Measurements from ENCODE around the gene DYNLRB1.
"Not testable (repeated sequence)": the region's sequence is repeated elsewhere in the genome, so short reads cannot be mapped to it uniquely, and the experiment has no call there.

DYNLRB1 gene

DNA sequence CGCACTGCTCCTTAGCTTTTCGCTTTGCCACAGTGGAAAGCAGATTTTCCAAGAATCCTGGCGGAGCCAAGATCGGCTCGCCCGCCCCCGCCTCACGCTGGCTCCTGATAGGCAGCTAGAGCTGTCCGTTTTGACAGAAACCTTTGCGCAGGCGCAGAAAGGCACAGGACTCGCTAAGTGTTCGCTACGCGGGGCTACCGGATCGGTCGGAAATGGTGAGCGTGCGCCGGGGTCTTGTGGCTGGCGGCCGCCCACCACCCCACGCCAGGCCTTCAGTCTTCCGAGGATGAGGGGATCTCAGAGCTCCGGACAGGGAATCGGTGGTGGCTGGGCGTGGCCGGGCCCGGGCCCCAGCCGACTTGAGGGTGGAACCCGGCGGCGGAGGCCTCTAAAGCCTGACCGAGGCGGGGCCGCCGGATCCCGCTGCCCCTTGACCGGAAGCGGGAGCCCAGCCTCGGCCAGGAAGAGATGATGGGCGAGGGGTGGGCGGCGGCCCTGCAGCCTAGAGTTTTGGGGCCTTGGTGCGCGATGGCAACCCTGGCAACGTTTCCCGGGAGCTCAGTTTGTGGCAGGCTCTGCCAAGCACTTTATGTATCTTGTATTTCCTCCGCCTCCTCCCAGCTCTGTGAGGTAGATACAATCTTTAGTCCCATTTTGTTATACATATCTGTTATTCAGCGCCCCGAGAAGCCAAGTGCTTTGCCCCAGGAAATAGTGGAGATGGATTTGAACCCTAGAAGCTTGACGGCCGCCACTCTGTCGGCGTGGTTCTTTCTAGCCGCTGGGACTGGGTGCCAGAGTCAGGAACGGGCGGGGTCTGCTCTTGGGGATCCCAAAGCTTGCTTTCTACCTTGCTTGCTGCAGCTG, at the start of gene DYNLRB1:
Gene DYNLRB1, plus strand, starts transcription at position 176 of the 867 bp plus-strand sequence. Its CDS starts 37 bp downstream, at position 213.
- DNase-seq (ENCODE audit: low read depth in 1 of 2, low spot score in 1 of 2), result peak; percentile 88 to 92

DNA sequence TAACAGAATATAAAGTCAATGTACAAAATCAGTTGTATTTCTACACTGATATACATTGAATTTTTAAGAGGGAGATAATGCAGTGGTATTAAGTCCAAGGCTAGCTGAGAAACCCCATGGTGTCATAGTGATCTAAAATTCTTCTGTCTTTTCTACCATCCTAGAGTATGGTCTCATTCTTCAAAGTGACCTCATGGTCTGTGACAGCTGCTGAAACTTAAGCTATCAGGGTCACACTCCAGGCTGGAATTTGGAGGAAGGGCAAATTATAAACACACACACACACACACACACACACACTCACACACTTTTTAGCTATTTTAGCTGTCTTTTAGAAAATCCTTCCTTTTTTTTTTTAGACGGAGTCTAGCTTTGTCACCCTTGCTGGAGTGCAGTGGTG, 47.3 kb upstream of the DYNLRB1 start:
- DNase-seq (ENCODE audit: low read depth in 1 of 2, low spot score in 1 of 2), result no peak

DNA sequence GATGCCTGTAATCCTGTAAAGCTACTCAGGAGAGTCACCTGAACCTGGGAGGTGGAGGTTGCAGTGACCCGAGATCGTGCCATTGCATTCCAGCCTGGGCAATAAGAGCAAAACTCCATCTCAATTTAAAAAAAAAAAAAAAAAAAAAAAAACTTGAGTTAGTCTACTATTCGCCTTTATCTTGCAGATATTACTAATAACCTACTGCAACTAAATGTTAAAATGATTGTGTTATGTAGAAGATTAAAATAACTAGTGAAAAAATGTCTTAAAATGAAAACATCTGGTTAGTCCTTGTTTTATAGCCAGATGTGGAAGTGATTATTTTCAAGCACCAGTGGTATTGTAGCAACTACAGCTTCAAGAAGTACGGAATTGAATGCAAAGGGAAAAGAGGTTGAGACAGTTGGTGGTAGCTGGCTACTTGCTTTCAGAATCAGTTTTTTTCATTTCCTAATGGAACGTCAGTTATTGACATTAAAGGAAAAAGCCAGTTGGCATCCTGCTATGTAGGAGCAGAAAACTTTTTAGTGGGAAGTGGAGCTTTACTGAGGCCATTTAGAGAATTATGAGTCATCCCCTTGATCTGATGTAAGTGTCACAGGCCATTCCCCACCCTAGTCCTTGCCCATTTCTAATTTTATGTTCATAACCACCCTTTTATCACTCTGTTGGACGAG, 43.8 kb upstream of the DYNLRB1 start:
- no peak for DNase-seq (ENCODE audit: low read depth in 1 of 2, low spot score in 1 of 2)

DNA sequence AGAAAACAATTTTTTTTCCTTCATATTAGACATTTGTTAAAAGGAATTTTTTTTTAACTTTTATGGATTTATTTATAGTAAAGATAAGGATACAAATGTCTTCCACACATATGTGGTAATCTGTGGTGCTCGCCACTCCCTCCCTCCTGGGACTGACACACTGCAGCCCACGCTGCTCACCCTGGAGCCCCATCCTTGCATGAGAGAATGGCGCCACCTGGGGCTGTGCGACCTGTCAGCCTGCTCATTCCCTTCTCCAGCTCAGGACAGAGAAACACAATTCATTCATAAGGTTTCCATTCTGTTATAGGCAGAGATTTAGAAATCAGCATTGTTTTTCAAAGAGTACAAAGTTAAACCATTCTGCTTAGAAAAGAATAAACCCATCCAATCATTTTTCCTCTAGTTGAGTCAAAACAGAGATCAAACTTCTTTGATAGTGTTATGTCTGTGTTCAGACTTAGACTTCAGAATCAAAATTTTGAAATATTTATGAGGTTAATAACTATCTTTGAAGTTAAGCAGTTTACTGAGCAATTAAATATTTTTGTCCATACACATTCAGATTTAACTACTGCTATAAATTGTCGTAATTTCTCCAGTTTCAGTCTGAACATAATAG, 42.8 kb upstream of the DYNLRB1 start:
- no peak for DNase-seq (ENCODE audit: low read depth in 1 of 2, low spot score in 1 of 2)

DNA sequence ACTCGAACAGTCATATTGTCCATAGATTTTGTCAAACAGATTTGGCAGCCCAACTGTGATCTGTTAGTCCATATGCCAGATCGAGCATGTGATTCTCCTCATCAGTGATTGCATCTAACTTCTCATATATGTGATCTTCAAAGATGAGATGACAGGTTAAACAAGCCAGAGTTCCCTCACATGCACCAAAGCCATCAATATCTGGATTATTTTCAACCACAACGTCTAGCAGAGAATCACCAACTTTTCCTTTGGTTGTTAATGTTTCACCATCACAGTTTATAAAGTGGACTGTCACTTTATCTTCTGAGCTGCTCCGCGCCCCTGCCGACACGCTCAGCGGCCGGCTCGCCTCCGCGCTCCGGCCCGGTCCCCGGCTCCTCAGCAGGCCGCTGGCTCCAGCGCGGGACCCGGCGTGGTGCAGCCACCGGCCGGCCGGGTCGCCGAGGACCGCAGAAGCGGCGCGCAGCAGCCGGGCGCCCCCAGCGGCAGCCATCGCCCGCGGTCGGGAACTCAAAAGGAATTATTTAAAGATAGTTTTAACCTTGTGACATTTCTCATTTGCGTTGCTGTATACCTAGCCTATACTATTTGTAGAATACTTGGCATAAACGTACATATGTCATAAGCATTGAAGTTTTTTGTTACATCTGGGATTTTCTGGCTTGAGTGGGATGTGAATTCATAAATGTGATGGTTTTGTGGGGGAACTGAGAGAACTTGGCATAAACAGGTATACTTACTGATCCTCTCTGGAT, 40.1 kb upstream of the DYNLRB1 start:
- no peak for DNase-seq (ENCODE audit: low read depth in 1 of 2, low spot score in 1 of 2)

DNA sequence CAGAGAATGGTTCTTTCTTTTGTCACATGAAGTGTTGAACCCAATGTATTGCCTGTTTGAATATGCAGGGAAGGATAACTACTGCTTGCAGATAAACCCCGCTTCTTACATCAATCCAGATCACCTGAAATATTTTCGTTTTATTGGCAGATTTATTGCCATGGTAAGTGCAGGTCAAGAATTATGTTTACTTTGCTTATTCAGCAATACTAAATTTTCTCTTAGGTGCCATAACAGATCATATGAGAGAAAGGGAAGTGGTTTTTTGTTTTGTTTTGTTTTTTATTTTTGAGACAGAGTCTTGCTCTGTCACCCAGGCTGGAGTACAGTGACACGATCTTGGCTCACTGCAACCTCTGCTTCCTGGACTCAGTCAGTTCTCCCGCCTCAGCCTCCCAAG, 36.6 kb upstream of the DYNLRB1 start:
- no peak for DNase-seq (ENCODE audit: low read depth in 1 of 2, low spot score in 1 of 2)

DNA sequence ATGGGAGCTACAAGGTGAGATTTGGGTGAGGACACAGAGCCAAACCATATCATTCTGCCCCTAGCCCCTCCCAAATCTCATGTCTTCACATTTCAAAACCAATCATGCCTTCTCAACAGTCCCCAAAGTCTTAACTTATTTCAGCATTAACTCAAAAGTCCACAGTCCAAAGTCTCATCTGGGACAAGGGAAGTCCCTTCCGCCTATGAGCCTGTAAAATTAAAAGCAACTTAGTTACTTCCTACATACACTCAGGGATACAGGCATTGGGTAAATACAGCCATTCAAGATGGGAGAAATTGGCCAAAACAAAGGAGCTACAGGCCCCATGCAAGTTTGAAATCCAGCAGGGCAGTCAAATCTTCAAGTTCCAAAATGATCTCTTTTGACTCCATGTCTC, 34.1 kb upstream of the DYNLRB1 start:
- DNase-seq (ENCODE audit: low read depth in 1 of 2, low spot score in 1 of 2), result not testable (repeated sequence)

DNA sequence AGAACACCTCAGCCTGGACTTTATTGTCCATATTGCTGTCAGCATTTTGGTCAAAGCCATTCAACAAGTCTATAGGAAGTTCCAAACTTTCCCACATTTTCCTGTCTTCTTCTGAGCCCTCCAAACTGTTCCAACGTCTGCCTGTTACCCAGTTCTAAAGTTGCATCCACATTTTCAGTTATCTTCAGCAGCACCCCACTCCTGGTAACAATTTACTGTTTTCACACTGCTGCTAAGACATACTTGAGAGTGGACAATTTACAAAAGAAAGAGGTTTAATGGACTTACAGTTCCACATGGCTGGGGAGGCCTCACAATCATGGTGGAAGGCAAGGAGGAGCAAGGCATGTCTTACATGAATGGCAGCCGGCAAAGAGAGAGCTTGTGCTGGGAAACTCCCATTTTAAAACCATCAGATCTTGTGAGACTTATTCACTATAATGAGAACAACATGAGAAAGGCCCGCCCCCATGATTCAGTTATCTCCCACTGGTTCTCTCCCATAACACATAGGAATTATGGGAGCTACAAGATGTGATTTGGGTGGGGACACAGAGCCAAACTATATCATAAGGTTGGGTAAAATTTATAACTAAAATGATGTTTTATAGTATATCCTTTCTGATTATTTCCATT, 32.5 kb upstream of the DYNLRB1 start:
- not testable (repeated sequence) for DNase-seq (ENCODE audit: low read depth in 1 of 2, low spot score in 1 of 2)

DNA sequence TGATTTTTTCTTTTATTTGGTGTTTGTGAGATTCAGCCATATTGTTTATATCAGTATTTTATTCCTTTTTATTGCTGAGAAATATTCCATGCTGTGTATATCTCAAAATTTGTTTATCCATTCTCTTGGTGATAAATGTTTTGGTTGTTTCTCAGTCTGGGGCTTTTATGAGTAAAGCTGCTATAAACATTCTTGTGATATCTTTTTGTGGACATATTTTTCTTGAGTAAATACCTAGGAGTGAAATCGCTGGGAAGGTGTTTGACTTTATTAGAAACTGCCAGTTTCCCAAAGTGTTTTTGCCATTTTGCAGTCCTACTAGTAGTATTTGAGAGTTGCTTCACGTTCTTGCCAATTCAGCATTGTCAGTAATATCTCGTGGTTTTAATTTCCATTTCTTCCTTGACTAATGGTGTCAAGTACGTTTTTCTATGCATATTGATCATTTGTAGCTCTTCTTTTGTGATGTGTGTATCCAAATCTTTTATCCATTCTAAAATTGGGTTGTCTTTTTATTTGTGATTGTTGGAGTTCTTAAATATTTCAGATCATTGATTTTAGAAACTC, 31.1 kb upstream of the DYNLRB1 start:
- no peak for DNase-seq (ENCODE audit: low read depth in 1 of 2, low spot score in 1 of 2)

DNA sequence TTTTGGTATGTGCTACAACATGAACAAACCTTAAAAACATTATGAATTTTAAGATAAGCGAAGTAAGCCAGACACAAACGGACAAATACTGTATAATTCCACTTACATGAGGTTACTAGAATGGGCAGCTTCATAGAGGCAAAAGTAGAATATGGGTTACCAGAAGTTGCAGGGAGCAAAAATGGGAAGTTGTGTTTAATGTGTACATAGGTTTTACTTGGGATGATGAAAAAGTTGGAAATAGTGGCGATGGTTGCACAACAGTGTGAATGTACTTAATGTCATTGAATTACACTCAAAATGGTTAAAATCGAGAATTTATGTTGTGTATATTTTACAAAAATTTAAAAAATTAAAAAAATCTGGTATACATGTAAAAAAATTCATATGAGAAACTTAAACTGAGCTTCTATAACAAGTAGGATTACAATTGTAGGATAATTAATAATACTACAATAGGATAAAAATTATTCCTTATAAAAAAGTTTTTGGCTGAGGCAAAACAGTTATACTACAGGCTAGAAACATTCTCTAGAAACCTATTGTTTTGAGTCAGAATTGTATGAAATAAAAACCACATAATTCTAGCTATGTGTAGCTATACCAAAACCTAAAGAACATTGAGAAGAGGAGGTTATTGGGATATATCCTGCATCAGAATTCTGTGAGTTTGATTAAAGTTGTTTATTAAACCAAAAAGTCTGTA, 24.8 kb upstream of the DYNLRB1 start:
- no peak for DNase-seq (ENCODE audit: low read depth in 1 of 2, low spot score in 1 of 2)

DNA sequence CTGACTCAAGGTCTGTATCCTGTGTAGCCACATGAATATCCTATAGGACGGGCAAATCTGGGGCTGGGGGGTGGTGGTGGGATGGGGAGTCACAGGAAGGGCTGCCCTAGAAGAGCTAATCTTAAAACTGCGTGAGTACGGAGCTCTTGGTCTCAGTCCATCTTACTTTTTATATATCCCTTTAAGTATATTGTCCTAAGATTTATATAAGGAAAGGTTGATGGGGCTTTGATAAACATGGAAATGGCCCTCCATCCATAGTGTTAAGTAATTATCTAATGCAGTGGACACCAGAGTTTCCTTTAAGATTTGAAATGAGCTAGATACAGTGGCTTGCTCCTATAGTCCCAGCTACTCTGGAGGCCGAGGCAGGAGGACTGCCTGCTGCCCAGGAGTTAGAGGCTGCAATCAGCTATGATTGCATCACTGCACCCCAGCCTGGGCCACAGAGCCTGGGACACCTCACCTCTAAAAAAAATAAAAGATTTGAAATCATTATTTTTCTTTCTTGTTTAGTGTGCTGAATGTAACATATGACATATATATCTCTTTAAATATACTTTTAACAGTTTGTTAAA, 24.2 kb upstream of the DYNLRB1 start:
- DNase-seq (ENCODE audit: low read depth in 1 of 2, low spot score in 1 of 2), result no peak

DNA sequence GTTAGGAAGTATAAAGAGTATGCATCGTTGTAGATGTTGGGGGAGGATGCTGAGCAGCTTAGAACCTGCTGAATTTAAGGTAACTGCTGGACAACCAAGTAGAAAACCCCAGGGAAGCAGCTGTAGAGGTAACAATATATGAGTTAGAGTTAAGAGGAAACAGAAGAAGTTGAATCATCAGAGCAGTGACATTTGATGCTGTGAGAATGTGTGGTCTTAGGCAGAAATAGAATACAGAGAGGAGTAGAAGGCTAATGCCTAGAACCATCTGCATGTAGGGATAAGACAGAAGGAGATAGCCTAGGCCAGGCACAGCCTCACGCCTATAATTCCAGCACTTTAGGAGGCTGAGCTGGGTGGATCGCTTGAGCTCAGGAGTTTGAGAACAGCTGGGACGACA, 22.6 kb upstream of the DYNLRB1 start:
- DNase-seq (ENCODE audit: low read depth in 1 of 2, low spot score in 1 of 2), result no peak

DNA sequence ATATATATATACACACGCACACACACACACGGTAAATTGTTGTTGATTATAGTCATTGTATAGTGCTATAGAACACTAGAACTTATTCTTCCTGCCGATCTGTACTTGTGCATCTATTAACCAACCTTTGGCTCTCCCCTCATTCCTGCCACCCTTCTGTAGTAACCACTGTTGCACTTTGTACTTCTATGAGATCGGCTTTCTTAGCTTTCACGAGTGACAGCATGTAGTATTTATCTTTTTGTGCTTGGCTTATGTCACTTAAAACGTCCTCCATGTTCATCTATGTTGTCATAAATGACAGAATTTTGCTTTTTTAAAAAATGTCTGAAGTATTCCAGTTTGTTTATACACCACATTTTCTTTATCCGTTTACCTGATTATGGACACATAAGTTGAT, 20.9 kb upstream of the DYNLRB1 start:
- DNase-seq (ENCODE audit: low read depth in 1 of 2, low spot score in 1 of 2), result no peak

DNA sequence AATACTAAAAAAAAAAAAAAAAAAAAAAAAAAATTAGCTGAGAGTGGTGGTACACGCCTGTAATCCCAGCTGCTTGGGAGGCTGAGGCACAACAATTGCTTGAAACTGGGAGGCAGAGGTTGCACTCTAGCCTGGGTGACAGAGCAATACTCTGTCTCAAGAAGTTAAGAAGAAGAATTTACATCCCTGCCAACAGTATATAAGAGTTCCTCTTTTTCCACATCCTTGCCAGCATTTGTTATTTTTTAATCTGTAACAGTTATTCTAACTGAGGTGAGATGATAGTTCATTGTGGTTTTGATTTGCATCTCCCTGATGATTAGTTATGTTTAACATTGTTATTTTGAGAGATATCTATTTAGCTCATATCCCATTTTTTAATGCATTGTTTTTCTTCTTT, 20.3 kb upstream of the DYNLRB1 start:
- DNase-seq (ENCODE audit: low read depth in 1 of 2, low spot score in 1 of 2), result no peak

DNA sequence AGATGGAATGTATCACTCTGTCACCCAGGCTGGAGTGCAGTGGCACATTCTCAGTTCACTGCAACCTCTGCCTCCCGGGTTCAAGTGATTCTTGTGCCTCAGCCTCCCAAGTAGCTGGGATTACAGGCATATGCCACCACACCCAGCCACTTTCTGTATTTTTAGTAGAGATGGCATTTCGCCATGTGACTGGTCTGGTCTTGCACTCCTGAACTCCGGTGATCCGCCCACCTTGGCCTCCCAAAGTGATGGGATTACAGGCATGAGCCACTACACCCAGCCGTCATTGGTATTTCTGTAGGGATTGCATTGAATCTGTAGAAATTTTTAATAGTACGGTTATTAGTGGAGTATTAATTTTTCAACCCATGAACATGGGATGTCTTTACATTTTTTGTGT, 18.6 kb upstream of the DYNLRB1 start:
- DNase-seq (ENCODE audit: low read depth in 1 of 2, low spot score in 1 of 2), result not testable (repeated sequence)

DNA sequence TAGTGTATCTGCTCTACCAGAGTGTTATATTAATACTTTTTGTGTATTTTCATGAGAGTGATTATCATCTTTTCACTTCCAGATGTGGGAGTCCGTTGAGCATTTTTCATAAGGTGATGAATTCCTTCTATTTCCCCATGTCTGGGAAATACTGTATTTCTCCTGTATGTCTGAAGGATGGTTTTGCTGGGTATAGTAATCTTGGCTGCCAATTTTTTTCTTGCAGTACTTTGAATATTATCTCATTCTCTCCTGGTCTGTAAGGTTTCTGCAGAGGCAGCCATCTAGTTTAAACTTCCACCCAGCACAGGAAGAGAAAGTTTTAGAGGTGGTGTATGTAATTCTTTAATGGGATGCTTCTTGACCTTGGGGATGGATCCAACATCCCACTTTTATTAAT, 15.4 kb upstream of the DYNLRB1 start:
- DNase-seq (ENCODE audit: low read depth in 1 of 2, low spot score in 1 of 2), result no peak

DNA sequence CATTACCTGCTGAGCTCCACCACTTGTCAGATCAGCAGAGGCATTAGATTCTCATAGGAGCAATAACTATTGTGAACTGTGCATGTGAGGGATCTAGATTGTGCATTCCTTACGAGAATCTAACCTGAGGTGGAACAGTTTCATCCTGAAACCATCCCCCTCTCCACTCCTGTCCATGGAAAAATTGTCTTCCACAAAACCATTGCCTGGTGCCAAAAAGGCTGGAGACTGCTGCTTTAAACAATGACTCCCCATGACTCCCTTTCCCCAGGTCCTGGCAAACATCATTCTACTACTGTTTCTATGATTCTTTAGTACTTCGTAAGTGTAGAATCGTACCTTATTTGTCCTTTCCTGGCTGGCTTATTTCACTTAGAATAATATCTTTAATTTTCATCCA, 9.7 kb upstream of the DYNLRB1 start:
- no peak for DNase-seq (ENCODE audit: low read depth in 1 of 2, low spot score in 1 of 2)

DNA sequence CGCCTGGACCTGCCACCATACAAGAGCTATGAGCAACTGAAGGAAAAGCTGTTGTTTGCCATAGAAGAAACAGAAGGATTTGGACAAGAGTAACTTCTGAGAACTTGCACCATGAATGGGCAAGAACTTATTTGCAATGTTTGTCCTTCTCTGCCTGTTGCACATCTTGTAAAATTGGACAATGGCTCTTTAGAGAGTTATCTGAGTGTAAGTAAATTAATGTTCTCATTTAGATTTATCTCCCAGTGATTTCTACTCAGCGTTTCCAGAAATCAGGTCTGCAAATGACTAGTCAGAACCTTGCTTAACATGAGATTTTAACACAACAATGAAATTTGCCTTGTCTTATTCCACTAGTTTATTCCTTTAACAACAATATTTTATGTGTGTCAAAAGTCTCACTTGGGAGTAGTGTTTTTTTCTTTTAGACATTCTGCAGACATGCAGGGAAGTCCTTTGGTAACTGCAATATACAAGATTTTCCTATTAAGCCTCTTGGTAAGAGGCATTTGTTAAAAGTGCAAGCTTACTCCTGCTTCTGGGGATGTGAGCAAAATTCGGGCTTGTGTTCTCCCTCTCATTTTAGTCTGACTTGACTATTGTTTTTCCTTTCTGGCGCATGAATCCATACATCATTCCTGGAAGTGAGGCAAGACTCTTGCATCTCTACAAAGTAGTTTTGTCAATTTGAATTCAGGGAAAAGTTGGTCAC, 8.4 kb upstream of the DYNLRB1 start:
- DNase-seq (ENCODE audit: low read depth in 1 of 2, low spot score in 1 of 2), result no peak

DNA sequence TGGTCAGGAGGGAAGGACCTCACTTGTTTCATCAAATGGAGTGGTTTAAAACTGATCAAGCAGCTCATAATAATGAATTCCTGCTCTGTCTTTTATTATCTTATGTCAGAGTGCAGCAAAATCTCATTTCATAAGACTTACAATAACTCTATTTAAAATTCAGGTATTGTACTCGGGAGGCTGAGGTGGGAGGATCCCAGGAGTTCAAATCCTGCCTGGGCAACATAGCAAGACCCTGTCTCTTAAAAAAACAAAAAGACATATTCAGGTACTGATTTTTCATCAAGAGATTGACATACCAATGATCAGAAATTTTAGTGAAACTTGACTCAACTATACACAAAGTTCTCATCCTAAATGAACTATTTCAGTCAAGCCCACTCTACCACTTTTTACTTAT, 5.6 kb upstream of the DYNLRB1 start:
- DNase-seq (ENCODE audit: low read depth in 1 of 2, low spot score in 1 of 2), result no peak

Measured in activated CD4-positive, alpha-beta T cell treated with anti-CD3 and anti-CD28 coated beads, Interleukin-2, amount 50 U/mL, for 24 hours (primary cell).